Measurements from ENCODE around the gene CCDC184.

GRCh38 chr12:48192861-48193260 is 9.4 kb downstream of the CCDC184 start:
- TF ChIP-seq CTCF (IDR thresholded peaks at IDR 0.05; ENCODE audit: low read depth, low read length, poor library complexity, severe bottlenecking), result no peak
- TF ChIP-seq EZH2phosphoT487 (IDR thresholded peaks at IDR 0.05; ENCODE audit: borderline replicate concordance, low read length), result no peak

Measured in DOHH2 (cell line).